Activated CD4-positive, alpha-beta T cell treated with anti-CD3 and anti-CD28 coated beads, Interleukin-2, amount 10 ng/mL, durations not matched to agents 24 days and 14 days (primary cell): ENCODE data around the gene DBP. TPM values are rescaled to one million over a fixed set of nuclear protein-coding genes. Genes with fewer than 3 reads are reported as not detected.
"Not testable (repeated sequence)": the region's sequence is repeated elsewhere in the genome, so short reads cannot be mapped to it uniquely, and the experiment has no call there.

Source experiments
- DNase-seq: peaks from one replicate; pipeline ENCODE4 v3.0.0; 2022
- H3K27ac Mint-ChIP-seq: one replicate; pipeline ENCODE4 v1.8.0; 2022; ENCODE audit warnings: mild to moderate bottlenecking, mixed read lengths
- H3K27me3 Mint-ChIP-seq: one replicate; pipeline ENCODE4 v1.8.0; 2022; ENCODE audit warnings: mixed read lengths
- H3K36me3 Mint-ChIP-seq: one replicate; pipeline ENCODE4 v1.8.0; 2022; ENCODE audit warnings: low read depth, mild to moderate bottlenecking, mixed read lengths
- H3K4me1 Mint-ChIP-seq: one replicate; pipeline ENCODE4 v1.8.0; 2021; ENCODE audit warnings: mixed read lengths
- H3K4me3 Mint-ChIP-seq: one replicate; pipeline ENCODE4 v1.8.0; 2022; ENCODE audit warnings: mild to moderate bottlenecking, moderate library complexity, mixed read lengths
- H3K9me3 Mint-ChIP-seq: one replicate; pipeline ENCODE4 v1.8.0; 2021; ENCODE audit warnings: mixed read lengths
- intact Hi-C: fragments of 100-400 bp; cut with micrococcal nuclease; formaldehyde crosslinking; loops from one replicate; pipeline ENCODE4 v1.15.1; 2023
- total RNA-seq: library from RNA; stranded (reverse); gene quantifications from 2 replicates; pipeline ENCODE4 v1.2.3, GENCODE V29; 2022

DBP gene, protein sequence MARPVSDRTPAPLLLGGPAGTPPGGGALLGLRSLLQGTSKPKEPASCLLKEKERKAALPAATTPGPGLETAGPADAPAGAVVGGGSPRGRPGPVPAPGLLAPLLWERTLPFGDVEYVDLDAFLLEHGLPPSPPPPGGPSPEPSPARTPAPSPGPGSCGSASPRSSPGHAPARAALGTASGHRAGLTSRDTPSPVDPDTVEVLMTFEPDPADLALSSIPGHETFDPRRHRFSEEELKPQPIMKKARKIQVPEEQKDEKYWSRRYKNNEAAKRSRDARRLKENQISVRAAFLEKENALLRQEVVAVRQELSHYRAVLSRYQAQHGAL
- 10.7 and 11.2 TPM in 2 replicates for total RNA-seq

DNA sequence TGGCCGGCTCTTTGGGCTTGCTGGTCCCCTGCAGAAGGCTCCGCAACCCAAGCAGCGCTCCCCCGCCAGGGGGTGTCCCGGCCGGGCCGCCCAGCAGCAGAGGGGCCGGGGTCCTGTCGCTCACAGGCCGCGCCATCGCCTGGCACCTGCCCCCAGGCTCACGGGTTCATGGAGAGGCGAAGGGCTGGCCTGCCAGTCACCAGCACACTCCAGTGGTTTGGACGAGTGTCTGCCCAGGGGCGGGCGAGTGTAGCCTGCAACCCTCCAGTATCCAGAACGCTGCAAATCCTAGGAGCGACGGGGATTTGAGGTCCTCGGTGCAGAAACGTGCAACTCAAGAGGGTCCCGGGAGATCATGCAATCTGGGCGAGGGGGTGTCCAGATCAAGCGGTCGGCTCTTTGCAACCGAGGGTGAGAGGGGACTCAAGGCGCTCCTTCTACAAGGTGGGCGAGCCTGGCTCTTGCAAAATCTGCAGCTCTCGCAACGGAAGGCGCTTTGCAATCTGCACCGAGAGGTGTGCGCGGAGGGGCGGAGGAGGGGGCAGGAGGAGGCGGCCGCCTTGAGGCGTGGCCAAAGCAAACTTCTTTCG is at the start of gene DBP:
DBP (minus strand) TSS at position 521 of the 590 bp plus-strand sequence; CDS start at position 136, 385 bp downstream.
- Mint-ChIP-seq H3K4me1 (peaks cover 35% of the 10 kb centered on the region), H3K4me3 (peak within 1 kb of the TSS; percentile 86), H3K27me3 (peaks cover 2% of the 10 kb centered on the region), H3K36me3 (peaks cover 2% of the 10 kb centered on the region), H3K9me3 (no peaks in the 10 kb centered on the region), H3K27ac (peak within 1 kb of the TSS; percentile 99)
- no peak for DNase-seq
- intact Hi-C loops = loop anchor here (1.0 to 10.0 kb wide), 9 partner anchors 9 to 1240 kb away; partner anchors contain the start of genes AKT1S1, ALDH16A1, BCL2L12 and C19orf73

DNA sequence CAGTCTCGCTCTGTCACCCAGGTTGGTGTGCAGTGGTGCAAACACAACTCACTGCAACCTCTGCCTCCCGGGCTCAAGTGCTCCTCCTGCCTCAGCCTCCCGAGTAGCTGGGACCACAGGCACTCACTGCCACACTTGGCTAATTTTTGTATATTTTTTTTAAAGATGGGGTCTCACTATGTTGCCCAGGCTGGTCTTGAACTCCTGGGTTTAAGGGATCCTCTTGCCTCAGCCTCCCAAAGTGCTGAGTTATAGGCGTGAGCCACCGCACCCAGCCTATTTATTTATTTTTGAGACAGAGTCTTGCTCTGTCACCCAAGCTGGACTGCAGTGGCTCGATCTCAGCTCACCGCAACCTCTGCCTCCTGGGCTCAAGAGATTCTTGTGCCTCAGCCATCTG is 49.5 kb upstream of the DBP start:
- H3K4me3 Mint-ChIP-seq, H3K9me3 Mint-ChIP-seq, H3K27ac Mint-ChIP-seq, intact Hi-C loops, H3K36me3 Mint-ChIP-seq, H3K27me3 Mint-ChIP-seq, DNase-seq, H3K4me1 Mint-ChIP-seq: not testable (repeated sequence)

DNA sequence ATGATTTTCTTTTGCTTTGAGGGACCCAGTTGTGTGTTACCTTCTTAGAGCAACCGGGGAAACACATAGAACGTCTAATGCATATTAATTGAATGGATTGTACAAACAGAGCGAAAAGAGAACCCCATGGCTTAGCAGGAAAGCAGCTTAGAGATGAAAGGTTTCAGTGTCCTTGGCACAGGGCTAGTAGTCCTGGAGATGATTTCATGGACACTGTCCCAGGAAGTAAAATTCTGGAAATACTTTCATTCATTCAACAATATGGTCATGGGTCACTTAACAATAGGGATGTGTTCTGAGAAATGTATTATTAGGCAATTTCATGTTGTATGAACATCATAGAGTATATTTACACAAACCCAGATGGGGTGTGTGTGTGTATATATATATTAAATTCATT is 48.9 kb upstream of the DBP start:
- H3K9me3 Mint-ChIP-seq = no peaks in the 10 kb centered on the region
- no peak overlapping the region for H3K27ac Mint-ChIP-seq
- H3K27me3 Mint-ChIP-seq = no peaks in the 10 kb centered on the region
- no peak overlapping the region for H3K4me3 Mint-ChIP-seq
- no peak for DNase-seq
- no peaks in the 10 kb centered on the region for H3K36me3 Mint-ChIP-seq
- intact Hi-C loops = no loop called here
- H3K4me1 Mint-ChIP-seq = no peaks in the 10 kb centered on the region

DNA sequence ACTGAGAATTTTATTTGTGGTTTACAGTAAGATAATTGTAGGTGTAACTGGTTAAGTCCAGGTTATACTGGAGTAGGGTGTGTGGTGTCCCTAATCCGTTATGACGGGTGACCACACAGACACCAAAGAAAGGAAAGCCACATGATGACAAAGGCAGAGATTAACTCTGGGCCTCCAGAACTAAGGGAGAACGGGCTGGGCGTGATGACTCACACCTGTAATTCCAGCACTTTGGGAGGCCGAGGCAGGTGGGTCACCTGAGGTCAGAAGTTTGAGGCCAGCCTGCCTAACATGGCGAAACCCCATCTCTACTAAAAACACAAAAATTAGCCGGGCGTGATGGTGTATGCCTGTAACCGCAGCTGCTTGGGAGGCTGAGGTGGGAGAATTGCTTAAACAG is 48.4 kb upstream of the DBP start:
- Mint-ChIP-seq H3K9me3 (no peaks in the 10 kb centered on the region), H3K27ac (no peak overlapping the region), H3K4me3 (no peak overlapping the region), H3K36me3 (no peaks in the 10 kb centered on the region), H3K4me1 (no peaks in the 10 kb centered on the region), H3K27me3 (no peaks in the 10 kb centered on the region)
- intact Hi-C loops = no loop called here
- no peak for DNase-seq

DNA sequence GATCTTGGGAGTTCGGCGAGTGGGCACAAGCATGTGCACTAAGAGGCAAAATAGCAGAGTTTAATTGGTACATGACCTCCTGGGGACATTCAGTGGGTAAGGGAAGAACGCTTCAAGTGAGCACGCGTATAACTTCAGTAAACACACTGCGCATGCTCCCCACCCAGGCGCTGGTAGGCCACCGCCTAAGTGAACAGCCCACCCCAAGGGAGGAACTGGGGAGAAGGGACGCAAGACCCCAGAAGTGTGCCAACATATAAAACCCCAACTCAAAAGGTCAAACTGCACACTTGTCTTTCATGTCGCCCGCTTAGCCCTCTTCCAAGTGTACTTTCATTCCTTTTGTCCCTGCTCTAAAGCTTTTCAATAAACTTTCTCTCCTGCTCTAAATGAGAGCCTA is 46.2 kb upstream of the DBP start:
- H3K4me3 Mint-ChIP-seq = no peak overlapping the region
- no peaks in the 10 kb centered on the region for H3K36me3 Mint-ChIP-seq
- no peak overlapping the region for H3K27ac Mint-ChIP-seq
- no peaks in the 10 kb centered on the region for H3K27me3 Mint-ChIP-seq
- DNase-seq = peak; percentile 61
- intact Hi-C loops = no loop called here
- no peaks in the 10 kb centered on the region for H3K9me3 Mint-ChIP-seq
- H3K4me1 Mint-ChIP-seq = no peaks in the 10 kb centered on the region

DNA sequence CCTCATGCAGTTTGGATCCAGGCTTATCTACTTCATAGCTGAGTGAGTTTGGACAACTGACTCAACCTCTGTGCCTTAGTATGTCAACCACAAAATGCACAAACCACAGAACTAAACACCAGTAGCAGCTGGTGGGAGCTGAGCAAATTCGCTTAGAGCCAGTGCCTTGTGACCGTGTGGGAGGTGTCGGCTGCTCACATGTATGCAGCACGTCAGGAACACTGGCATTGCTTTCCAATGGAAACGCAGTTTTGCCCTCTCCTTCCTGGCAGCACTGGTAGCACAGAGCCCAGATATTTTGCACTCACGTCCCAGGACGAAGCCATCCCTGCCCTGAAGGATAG is 43.9 kb upstream of the DBP start:
- no peaks in the 10 kb centered on the region for H3K4me1 Mint-ChIP-seq
- intact Hi-C loops = no loop called here
- H3K27ac Mint-ChIP-seq = no peak overlapping the region
- no peak overlapping the region for H3K4me3 Mint-ChIP-seq
- H3K9me3 Mint-ChIP-seq = no peaks in the 10 kb centered on the region
- no peaks in the 10 kb centered on the region for H3K36me3 Mint-ChIP-seq
- H3K27me3 Mint-ChIP-seq = no peaks in the 10 kb centered on the region
- DNase-seq = no peak

DNA sequence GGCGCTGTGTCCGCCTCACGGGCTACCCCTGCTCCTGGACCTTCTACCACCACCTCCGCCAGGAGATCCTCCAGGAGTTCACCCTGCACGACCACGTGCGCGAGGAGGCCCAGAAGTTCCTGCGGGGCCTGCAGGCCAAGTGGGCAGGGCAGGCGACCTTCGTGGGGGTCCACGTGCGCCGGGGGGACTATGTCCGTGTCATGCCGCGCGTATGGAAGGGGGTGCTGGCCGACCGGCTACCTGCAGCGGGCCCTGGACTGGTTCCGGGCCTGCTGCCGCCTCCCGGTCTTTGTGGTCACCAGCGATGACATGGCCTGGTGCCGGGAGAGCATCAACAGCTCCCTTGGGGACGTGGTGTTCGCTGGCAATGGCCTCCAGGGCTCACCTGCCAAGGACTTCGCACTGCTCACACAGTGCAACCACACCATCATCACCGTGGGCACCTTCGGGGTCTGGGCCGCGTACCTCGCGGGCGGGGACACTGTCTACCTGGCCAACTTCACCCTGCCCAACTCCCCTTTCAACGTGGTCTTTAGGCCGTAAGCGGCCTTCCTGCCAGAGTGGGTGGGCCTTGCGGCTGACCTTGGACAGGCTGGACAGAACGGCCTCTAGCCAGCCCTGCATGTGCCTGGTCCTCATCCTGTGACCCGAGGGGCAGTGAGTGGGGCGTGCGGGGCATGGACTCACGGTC is 43.4 kb upstream of the DBP start:
- Mint-ChIP-seq H3K4me1 (no peaks in the 10 kb centered on the region), H3K9me3 (no peaks in the 10 kb centered on the region), H3K27me3 (no peaks in the 10 kb centered on the region), H3K4me3 (no peak overlapping the region), H3K27ac (no peak overlapping the region), H3K36me3 (no peaks in the 10 kb centered on the region)
- DNase-seq = no peak
- intact Hi-C loops = no loop called here

DNA sequence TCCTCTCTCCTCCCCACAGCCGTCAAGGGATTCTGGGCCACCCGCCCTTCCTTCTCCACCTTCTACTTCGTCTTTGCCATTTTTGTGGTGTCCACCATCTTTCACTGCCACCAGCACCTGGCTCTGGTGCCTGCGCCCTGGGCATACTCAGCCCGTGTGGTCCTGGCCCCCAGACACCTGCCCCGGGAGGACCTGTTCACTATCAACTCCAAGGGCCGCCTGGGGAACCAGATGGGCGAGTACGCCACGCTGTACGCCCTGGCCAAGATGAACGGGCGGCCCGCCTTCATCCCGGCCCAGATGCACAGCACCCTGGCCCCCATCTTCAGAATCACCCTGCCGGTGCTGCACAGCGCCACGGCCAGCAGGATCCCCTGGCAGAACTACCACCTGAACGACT is 42.8 kb upstream of the DBP start:
- H3K27ac Mint-ChIP-seq, intact Hi-C loops, H3K4me3 Mint-ChIP-seq, H3K9me3 Mint-ChIP-seq, H3K36me3 Mint-ChIP-seq, H3K4me1 Mint-ChIP-seq, H3K27me3 Mint-ChIP-seq, DNase-seq: not testable (repeated sequence)

DNA sequence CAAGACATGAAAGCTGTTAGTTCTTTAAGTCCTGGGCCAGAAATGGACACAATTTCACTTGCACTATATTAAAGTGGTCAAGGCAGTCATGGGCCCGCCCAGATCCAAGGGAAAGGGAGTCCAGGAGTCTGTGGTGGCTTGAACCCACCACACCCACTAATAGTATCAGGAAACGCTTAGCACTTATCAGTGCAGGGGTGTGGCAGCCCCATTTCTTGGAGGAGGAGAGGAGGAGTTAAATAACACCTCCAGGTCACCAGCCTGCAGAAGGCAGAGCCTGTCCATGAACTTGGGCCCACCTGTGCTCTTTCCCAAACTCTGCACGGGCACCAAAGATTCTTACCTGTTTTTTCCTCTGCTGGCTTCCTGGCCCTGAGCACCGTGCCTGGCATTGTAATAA is 41.0 kb upstream of the DBP start:
- intact Hi-C loops = no loop called here
- Mint-ChIP-seq H3K27me3 (no peaks in the 10 kb centered on the region), H3K4me3 (no peak overlapping the region), H3K36me3 (no peaks in the 10 kb centered on the region), H3K27ac (no peak overlapping the region), H3K9me3 (no peaks in the 10 kb centered on the region), H3K4me1 (peaks cover 7% of the 10 kb centered on the region)
- DNase-seq = no peak

DNA sequence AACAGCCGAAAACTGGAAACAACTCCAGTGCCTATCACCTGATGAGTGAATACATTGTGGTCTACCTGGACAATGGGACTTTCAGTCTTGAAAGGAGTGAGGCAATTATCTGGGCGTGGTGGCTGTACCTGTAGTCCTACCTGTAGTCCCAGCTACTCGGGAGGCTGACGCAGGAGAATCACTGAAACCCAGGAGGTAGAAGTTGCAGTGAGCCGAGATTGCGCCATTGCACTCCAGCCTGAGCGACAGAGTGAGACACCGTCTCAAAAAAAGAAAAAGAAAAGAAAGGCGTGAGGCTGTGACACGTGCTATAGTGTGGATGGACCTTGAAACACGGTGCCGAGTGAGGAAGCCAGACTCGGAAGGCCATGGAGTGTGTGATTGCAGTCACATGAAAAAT is 39.7 kb upstream of the DBP start:
- Mint-ChIP-seq H3K27me3 (no peaks in the 10 kb centered on the region), H3K27ac (no peak overlapping the region), H3K9me3 (no peaks in the 10 kb centered on the region), H3K4me1 (peaks cover 7% of the 10 kb centered on the region), H3K36me3 (no peaks in the 10 kb centered on the region), H3K4me3 (no peak overlapping the region)
- intact Hi-C loops = no loop called here
- DNase-seq = no peak

DNA sequence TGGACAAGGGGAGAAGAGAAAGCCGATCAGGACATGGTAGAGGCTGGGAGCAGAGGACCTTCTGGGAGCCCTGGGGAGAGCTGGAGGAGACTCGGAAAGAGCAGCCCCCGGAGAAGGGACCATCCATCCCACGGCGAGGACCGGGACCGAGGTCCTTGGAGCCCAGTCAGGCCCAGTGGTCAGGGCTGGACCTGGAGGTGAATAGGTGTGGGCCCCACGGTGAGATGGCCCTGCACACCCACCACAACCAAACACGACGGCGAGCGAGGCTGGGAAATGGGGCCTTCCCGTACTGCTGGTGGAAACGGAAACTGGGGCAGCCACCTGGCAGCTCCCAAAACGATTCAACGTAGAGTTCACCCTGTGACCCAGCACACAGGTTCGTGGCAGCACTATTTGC is 39.3 kb upstream of the DBP start:
- Mint-ChIP-seq H3K36me3 (no peaks in the 10 kb centered on the region), H3K27me3 (no peaks in the 10 kb centered on the region), H3K9me3 (no peaks in the 10 kb centered on the region), H3K4me3 (no peak overlapping the region), H3K27ac (no peak overlapping the region), H3K4me1 (peaks cover 7% of the 10 kb centered on the region)
- no peak for DNase-seq
- intact Hi-C loops = no loop called here

DNA sequence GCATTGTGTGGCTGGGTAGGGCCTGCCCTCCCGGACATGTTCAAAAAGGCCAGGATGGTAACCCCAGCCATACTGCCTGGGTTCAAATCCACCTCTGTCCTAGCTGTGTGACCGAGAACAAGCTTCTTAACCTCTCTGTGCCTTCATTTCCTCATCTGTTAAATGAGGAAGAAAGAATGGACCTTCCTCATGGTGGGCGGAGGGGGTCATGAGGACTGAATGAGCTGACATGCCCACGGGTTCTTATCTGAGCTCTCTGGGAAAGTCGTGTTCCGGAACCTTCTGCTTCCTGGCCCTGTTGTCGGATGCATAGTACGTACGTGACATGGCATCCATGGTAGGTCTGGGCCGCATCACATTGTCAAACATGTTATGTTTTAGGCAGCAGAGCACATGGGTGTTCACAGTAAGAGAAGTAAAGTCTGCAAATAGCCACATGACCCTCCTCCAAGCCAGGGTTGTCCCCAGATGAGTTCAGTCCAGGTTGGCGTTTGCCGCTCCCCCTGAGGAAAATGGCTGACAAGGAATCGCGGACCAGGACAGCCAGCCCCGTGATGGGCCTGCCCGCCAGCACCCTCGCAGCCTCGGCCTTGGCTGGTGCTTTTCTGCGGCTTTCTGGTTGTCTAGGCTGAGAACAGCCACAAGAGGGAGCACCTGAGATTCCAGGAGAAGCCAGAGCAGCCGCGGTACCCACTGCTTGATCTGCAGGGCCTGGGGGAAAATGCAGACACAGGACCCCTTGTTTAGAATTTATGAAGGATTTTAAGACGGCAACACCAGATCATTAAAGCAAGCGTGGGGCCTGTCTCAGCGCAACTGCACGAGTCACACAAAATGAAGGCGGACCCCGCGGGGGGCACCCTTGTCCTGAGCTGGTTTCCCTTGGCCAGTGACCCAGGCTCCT is 38.0 kb upstream of the DBP start:
- H3K4me3 Mint-ChIP-seq = no peak overlapping the region
- H3K27me3 Mint-ChIP-seq = no peaks in the 10 kb centered on the region
- no peak overlapping the region for H3K27ac Mint-ChIP-seq
- H3K36me3 Mint-ChIP-seq = no peaks in the 10 kb centered on the region
- intact Hi-C loops = loop anchor here (1.0 to 2.0 kb wide), 2 partner anchors 29 to 64 kb away; partner anchors contain the start of gene CA11
- H3K9me3 Mint-ChIP-seq = no peaks in the 10 kb centered on the region
- peaks cover 7% of the 10 kb centered on the region for H3K4me1 Mint-ChIP-seq
- DNase-seq = peak; percentile 93

DNA sequence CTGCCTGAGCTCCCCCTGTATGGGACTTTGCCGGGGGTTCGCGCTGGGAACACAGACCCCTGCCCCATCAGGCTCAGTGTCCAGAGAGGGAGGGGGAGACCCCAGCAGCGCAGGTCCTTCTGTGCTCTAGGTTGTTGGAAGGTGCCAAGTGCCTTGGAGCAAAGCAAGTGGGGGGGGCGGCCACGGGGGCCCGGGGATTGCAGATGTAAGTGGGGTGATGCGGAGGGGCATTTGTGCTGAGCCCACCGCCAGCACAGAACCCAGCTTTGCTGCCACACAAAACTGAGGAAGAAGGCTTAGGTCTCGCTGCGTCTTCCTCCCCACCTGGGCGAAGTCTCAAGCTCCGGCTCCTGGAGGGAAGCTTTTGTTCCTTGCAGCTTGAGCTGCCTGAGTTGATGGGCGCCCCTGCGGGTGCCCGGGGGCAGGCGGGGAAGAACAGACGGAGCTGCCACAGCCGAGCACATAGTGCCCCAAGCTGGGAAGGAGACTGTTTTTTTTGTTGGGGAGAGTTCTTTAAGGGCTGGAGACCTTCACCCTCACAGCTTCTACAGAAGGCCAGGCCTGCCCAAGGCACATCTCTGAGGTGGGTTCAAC is 37.1 kb upstream of the DBP start:
- no peak for DNase-seq
- Mint-ChIP-seq H3K27ac (no peak overlapping the region), H3K27me3 (no peaks in the 10 kb centered on the region), H3K4me3 (no peak overlapping the region), H3K4me1 (peaks cover 7% of the 10 kb centered on the region), H3K36me3 (no peaks in the 10 kb centered on the region), H3K9me3 (peaks cover 6% of the 10 kb centered on the region)
- intact Hi-C loops = loop anchor here (2.0 kb wide), 1 partner anchor 64 kb away; no protein-coding TSS in a partner anchor
